ENCODE measurements around the gene AK5. TPM values are rescaled to one million over a fixed set of nuclear protein-coding genes. Genes with fewer than 3 reads are reported as not detected.

AK5 gene
- total and polyA plus RNA-seq, 2 donors (not counting 1 experiment from before 2014, with no cell fraction given), result 0.18 TPM; not detected in 1

GRCh38 chr1:77378723-77379535, 97.1 kb downstream of the AK5 start:
- Histone ChIP-seq H3K4me3 (ENCODE audit: control extremely low read depth in 1 of 5, extremely low read depth in 1 of 5, insufficient read depth in 1 of 5, low read depth in 2 of 5, low read length in 4 of 5) (no peak overlapping the region), H3K9me3 (ENCODE audit: control extremely low read depth in 1 of 3, control insufficient read depth in 2 of 3, insufficient read depth in 1 of 3, low read length in 2 of 3) (no peaks in the 10 kb centered on the region), H3K27me3 (replicated peaks in 1 of 4; ENCODE audit: control extremely low read depth in 1 of 4, control insufficient read depth in 3 of 4, insufficient read depth in 4 of 4, low read length in 3 of 4) (no peaks in the 10 kb centered on the region), H3K27ac (ENCODE audit: low read length in 2 of 2) (no peak overlapping the region), H2AFZ (ENCODE audit: insufficient read depth, low read depth, low read length, poor library complexity, severe bottlenecking) (no peak overlapping the region), H3K9ac (ENCODE audit: low read length) (no peak overlapping the region), H4K20me1 (ENCODE audit: control insufficient read depth, insufficient read depth, low read length, poor library complexity, severe bottlenecking) (no peaks in the 10 kb centered on the region), H3K4me2 (replicated peaks; ENCODE audit: low read depth, low read length, poor library complexity, severe bottlenecking) (no peak overlapping the region), H3K79me2 (ENCODE audit: control insufficient read depth, insufficient read depth, low read length) (no peaks in the 10 kb centered on the region), H3K4me1 (ENCODE audit: control insufficient read depth in 2 of 2, insufficient read depth in 2 of 2, low read length in 2 of 2) (no peaks in the 10 kb centered on the region), H3K36me3 (replicated peaks in 1 of 2; ENCODE audit: control extremely low read depth in 1 of 2, control insufficient read depth in 1 of 2, extremely low read depth in 1 of 2, insufficient read depth in 2 of 2, low read length in 1 of 2) (no peaks in the 10 kb centered on the region)
- WGBS (ENCODE audit: insufficient coverage), result 31% methylated on average over 6 of the region's 6 CpGs
- H3K4me3 Mint-ChIP-seq, result no peak overlapping the region
- H3K9me3 Mint-ChIP-seq (ENCODE audit: insufficient read depth), result no peaks in the 10 kb centered on the region
- DNase-seq (no peak), ATAC-seq (ENCODE audit: low read depth) (no peak)
- intact Hi-C loops (cut with micrococcal nuclease), result no loop called here
- H3K27ac Mint-ChIP-seq, result no peak overlapping the region
- no peak for TF ChIP-seq CTCF (IDR thresholded peaks at IDR 0.05)
- TF ChIP-seq EZH2 (IDR thresholded peaks at IDR 0.05; ENCODE audit: borderline replicate concordance, insufficient read depth, low read depth, low read length, poor library complexity, severe bottlenecking), result no peak
- H3K27me3 Mint-ChIP-seq, result peaks cover 4% of the 10 kb centered on the region
- H3K4me1 Mint-ChIP-seq, result no peaks in the 10 kb centered on the region
- ChIA-PET CTCF (no interaction called here), POLR2A (no interaction called here)

- no peaks in the 10 kb centered on the region for H3K4me1 Mint-ChIP-seq
- no peak overlapping the region for H3K4me3 Mint-ChIP-seq
- peaks cover 4% of the 10 kb centered on the region for H3K27me3 Mint-ChIP-seq
- TF ChIP-seq CTCF (IDR thresholded peaks at IDR 0.05) (no peak), EZH2 (IDR thresholded peaks at IDR 0.05; ENCODE audit: borderline replicate concordance, insufficient read depth, low read depth, low read length, poor library complexity, severe bottlenecking) (no peak)
- no peaks in the 10 kb centered on the region for H3K9me3 ChIP-seq (ENCODE audit: control extremely low read depth in 1 of 3, control insufficient read depth in 2 of 3, insufficient read depth in 1 of 3, low read length in 2 of 3)
- DNase-seq (no peak), ATAC-seq (ENCODE audit: low read depth) (no peak)
- no peaks in the 10 kb centered on the region for H4K20me1 ChIP-seq (ENCODE audit: control insufficient read depth, insufficient read depth, low read length, poor library complexity, severe bottlenecking)
- H3K4me1 ChIP-seq (ENCODE audit: control insufficient read depth in 2 of 2, insufficient read depth in 2 of 2, low read length in 2 of 2), result no peaks in the 10 kb centered on the region
- CTCF ChIA-PET, result no interaction called here
- no peaks in the 10 kb centered on the region for H3K36me3 ChIP-seq (replicated peaks in 1 of 2; ENCODE audit: control extremely low read depth in 1 of 2, control insufficient read depth in 1 of 2, extremely low read depth in 1 of 2, insufficient read depth in 2 of 2, low read length in 1 of 2)
- no peak overlapping the region for H3K4me2 ChIP-seq (replicated peaks; ENCODE audit: low read depth, low read length, poor library complexity, severe bottlenecking)
- H3K79me2 ChIP-seq (ENCODE audit: control insufficient read depth, insufficient read depth, low read length), result no peaks in the 10 kb centered on the region
- WGBS (ENCODE audit: insufficient coverage), result 100% methylated on average over 1 of the region's 3 CpGs
- no peak overlapping the region for H3K27ac ChIP-seq (ENCODE audit: low read length in 2 of 2)
- no peaks in the 10 kb centered on the region for H3K9me3 Mint-ChIP-seq (ENCODE audit: insufficient read depth)
- no peaks in the 10 kb centered on the region for H3K27me3 ChIP-seq (replicated peaks in 1 of 4; ENCODE audit: control extremely low read depth in 1 of 4, control insufficient read depth in 3 of 4, insufficient read depth in 4 of 4, low read length in 3 of 4)
- H3K27ac Mint-ChIP-seq, result no peak overlapping the region
- intact Hi-C loops (cut with micrococcal nuclease), result no loop called here
- POLR2A ChIA-PET, result no interaction called here
- H3K4me3 ChIP-seq (ENCODE audit: control extremely low read depth in 1 of 5, extremely low read depth in 1 of 5, insufficient read depth in 1 of 5, low read depth in 2 of 5, low read length in 4 of 5), result no peak overlapping the region
- H2AFZ ChIP-seq (ENCODE audit: insufficient read depth, low read depth, low read length, poor library complexity, severe bottlenecking), result no peak overlapping the region
- H3K9ac ChIP-seq (ENCODE audit: low read length), result no peak overlapping the region
Measured at GRCh38 chr1:77382366-77382765, 100.5 kb downstream of the AK5 start.

All from B cell (primary cell).